ENCODE results near the gene HELT.
"Not testable (repeated sequence)": the region's sequence is repeated elsewhere in the genome, so short reads cannot be mapped to it uniquely, and the experiment has no call there.

Gene HELT

GRCh38 chr4:185039508-185040273 is 21.4 kb downstream of the HELT start:
- peak; percentile 51 for FAIRE-seq

GRCh38 chr4:185040523-185040922 is 22.2 kb downstream of the HELT start:
- no peak for FAIRE-seq

GRCh38 chr4:185050286-185050685 is 32.0 kb downstream of the HELT start:
- FAIRE-seq = not testable (repeated sequence)

- not testable (repeated sequence) for FAIRE-seq
These were observed 33.0 kb downstream of the HELT start for GRCh38 chr4:185051283-185051682.

GRCh38 chr4:185053746-185054145 is 35.5 kb downstream of the HELT start:
- no peak for FAIRE-seq

- no peak for FAIRE-seq
These were observed 36.0 kb downstream of the HELT start for GRCh38 chr4:185054272-185054671.

- FAIRE-seq = no peak
These were observed 36.6 kb downstream of the HELT start for GRCh38 chr4:185054886-185055285.

- no peak for FAIRE-seq
These were observed 43.3 kb downstream of the HELT start for GRCh38 chr4:185061610-185062009.

- FAIRE-seq = no peak
These were observed 44.3 kb downstream of the HELT start for GRCh38 chr4:185062606-185063005.

- no peak for FAIRE-seq
These were observed 47.9 kb downstream of the HELT start for GRCh38 chr4:185066179-185066578.

- FAIRE-seq = no peak
These were observed 50.5 kb downstream of the HELT start for GRCh38 chr4:185068837-185069236.

Measured in TTC549 (cell line).